Measurements from ENCODE around the gene POGLUT2. TPM values are rescaled to one million over a fixed set of nuclear protein-coding genes. Genes with fewer than 3 reads are reported as not detected.
A peak's percentile ranks its signal among the peaks of the same experiment; 100 is the strongest.

POGLUT2 gene
- total and polyA plus RNA-seq, 10 of the 15 experiments (the other 5 are each of a cell fraction or from before 2014, with no cell fraction given), result 2.9 to 11.3 (median 7.6) TPM

- H3K4me3 ChIP-seq, result peak overlapping the region; percentile 98
- peak overlapping the region; percentile 96 for H3K27ac ChIP-seq (ENCODE audit: control insufficient read depth, insufficient read depth)
- no peaks in the 10 kb centered on the region for H3K9me3 ChIP-seq (replicated peaks; ENCODE audit: control insufficient read depth, insufficient read depth, low read length)
- peaks cover 51% of the 10 kb centered on the region for H3K79me2 ChIP-seq (ENCODE audit: control insufficient read depth, insufficient read depth, low read length)
- WGBS (ENCODE audit: insufficient coverage, insufficient replicate concordance, low lambda C conversion rate, missing lambda C conversion rate), result 1% methylated on average over 31 of the region's 31 CpGs
- SMC1A ChIA-PET (ENCODE audit: uncharacterized antibody, unreplicated experiment), result interaction anchor here (0.8 to 3.0 kb wide), 12 partner anchors 9 to 291 kb away, joined by 3 to 53 read pairs (median 4); partner anchors contain the start of gene TPP2
- peak overlapping the region; percentile 98 for H3K9ac ChIP-seq (ENCODE audit: control insufficient read depth, insufficient read depth, low read length)
- H3K4me2 ChIP-seq (ENCODE audit: control insufficient read depth, insufficient read depth), result peak overlapping the region; percentile 76
- POLR2A ChIA-PET, result interaction anchor here (0.5 to 4.8 kb wide), 8 partner anchors 8 to 278 kb away, joined by 3 to 81 read pairs (median 3); partner anchors contain the start of gene TPP2
- FAIRE-seq, result peak; percentile 27
- RAD21 ChIA-PET (ENCODE audit: unreplicated experiment), result interaction anchor here (0.7 to 3.6 kb wide), 9 partner anchors 24 to 264 kb away, joined by 3 to 32 read pairs (median 6); partner anchors contain the start of genes TEX30 and TPP2
- CTCF ChIA-PET, result interaction anchor here (0.7 to 5.4 kb wide), 12 partner anchors 9 to 267 kb away, joined by 3 to 106 read pairs (median 6); partner anchors contain the start of genes BIVM, POGLUT2 and TPP2
- in situ Hi-C loops (cut with MboI) (loop anchor here (5.0 kb wide), 1 partner anchor 249 kb away; the partner anchor contains the start of gene TPP2), intact Hi-C loops (cut with micrococcal nuclease; ENCODE audit: unreplicated experiment) (loop anchor here (1.0 to 5.0 kb wide), 3 partner anchors 46 to 266 kb away; no protein-coding TSS in a partner anchor)
- H3K27me3 ChIP-seq (replicated peaks in 1 of 2; ENCODE audit: control insufficient read depth in 2 of 2, insufficient read depth in 2 of 2, low read length in 1 of 2), result no peaks in the 10 kb centered on the region
- peak; percentile 77 for ATAC-seq
- no TSS peak for BruUV-seq (replicated peaks)
- peaks cover 0 to 4% of the 10 kb centered on the region in 2 experiments; a peak in 2 of 4 replicates for H3K36me3 ChIP-seq (ENCODE audit: control insufficient read depth in 2 of 2, insufficient read depth in 2 of 2, low read length in 1 of 2)
- no peaks in the 10 kb centered on the region for H4K20me1 ChIP-seq (ENCODE audit: control insufficient read depth, insufficient read depth)
- H2AFZ ChIP-seq (ENCODE audit: control insufficient read depth, low read depth, low read length), result peak overlapping the region; percentile 54
- DNase-seq (ENCODE audit: low read depth, low spot score), result no peak
- H3K4me1 ChIP-seq (ENCODE audit: control insufficient read depth, insufficient read depth, low read length), result peaks cover 3% of the 10 kb centered on the region; the same call in 1 of the 2 replicates
- TF ChIP-seq CREB1 (IDR thresholded peaks at IDR 0.05; ENCODE audit: low read depth) (no peak), YBX1 (IDR thresholded peaks at IDR 0.05) (no peak), FOS (IDR thresholded peaks at IDR 0.05; ENCODE audit: borderline replicate concordance, extremely low read depth, insufficient read length) (no peak), CEBPZ (IDR thresholded peaks at IDR 0.05; ENCODE audit: low read depth, low read length) (no peak), ESRRA (IDR thresholded peaks at IDR 0.05; ENCODE audit: low read length) (no peak), CREM (IDR thresholded peaks at IDR 0.05; ENCODE audit: low read depth) (no peak), MEF2B (IDR thresholded peaks at IDR 0.05; ENCODE audit: partially characterized antibody, poor library complexity, severe bottlenecking) (no peak), YY1 (IDR thresholded peaks at IDR 0.05; ENCODE audit: low read depth, low read length) (peak; percentile 35; the same call in 1 of the 2 replicates), BRCA1 (IDR thresholded peaks at IDR 0.05; ENCODE audit: low read depth, low read length) (no peak), POU2F2 (IDR thresholded peaks at IDR 0.05; ENCODE audit: borderline replicate concordance, low read depth, low read length) (peak; percentile 95; the same call in 2 of the 3 replicates), MAX (IDR thresholded peaks at IDR 0.05; ENCODE audit: low read depth, low read length) (peak; percentile 31; the same call in 1 of the 2 replicates), ZNF24 (IDR thresholded peaks at IDR 0.05) (no peak), SIN3A (IDR thresholded peaks at IDR 0.05; ENCODE audit: low read depth, low read length) (0 out of 2 replicates have a peak, but pooled peaks have one; percentile 38), ZBTB40 (IDR thresholded peaks at IDR 0.05; ENCODE audit: borderline replicate concordance) (peak; percentile 25; the same call in 1 of the 2 replicates), SMAD1 (IDR thresholded peaks at IDR 0.05; ENCODE audit: low read depth, partially characterized antibody) (no peak)
Observed at GRCh38 chr13:102846261-102847015, 47.7 kb upstream of the POGLUT2 start.
